ENCODE data around the gene DCST2. TPM values are rescaled to one million over a fixed set of nuclear protein-coding genes. Genes with fewer than 3 reads are reported as not detected.

DCST2 gene
- total and polyA plus RNA-seq, 9 of the 15 experiments (the other 6 are each of a cell fraction or from before 2014, with no cell fraction given) = 0.09 to 0.49 (median 0.11) TPM; not detected in 3

DNA sequence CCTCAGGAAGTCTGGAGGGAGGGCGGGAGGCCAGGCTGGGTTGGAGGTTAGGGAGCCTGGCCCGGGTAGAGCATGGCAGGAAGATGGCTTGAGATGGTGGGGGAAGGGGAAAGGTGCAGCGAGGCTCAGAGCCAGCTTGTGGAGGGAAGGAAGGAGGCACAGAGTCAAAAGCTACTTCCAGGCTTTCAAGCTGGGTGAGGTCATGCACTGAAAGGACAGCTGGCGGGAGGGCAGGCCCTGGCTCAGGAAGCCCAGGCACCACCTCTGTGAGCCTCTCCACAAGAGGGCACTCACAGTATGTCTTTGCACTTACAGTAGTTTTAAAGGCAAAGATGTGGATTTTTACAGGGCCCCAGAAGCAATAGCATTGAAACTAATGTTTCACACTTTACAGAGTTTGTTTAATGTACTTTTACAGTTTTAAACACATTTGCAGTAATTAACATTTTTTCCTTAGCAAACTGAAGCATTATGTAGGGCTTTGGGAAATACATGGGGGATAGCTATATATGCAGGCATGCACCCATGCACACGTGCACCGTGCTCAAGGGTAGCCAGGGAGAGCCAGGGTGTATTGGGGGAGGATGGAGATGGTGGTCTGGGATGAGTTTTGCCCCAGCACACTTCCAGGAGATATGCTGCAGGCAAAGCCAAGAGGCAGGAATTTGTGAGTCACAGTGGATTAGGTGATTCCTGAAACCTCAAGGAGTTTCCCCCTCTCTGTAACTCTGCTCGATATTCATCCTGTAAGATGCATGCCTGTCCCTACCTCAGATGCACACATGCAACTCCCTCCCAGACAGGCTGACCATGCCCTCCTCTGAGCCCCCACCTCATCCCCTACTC lies 11.5 kb upstream of the DCST2 start (continued):
- TF ChIP-seq ARID4B (CRISPR knock-in tag; IDR thresholded peaks at IDR 0.05) (peak; percentile 48; the same call in 1 of the 2 replicates), ZNF57 (CRISPR knock-in tag; IDR thresholded peaks at IDR 0.05) (no peak), NR0B1 (IDR thresholded peaks at IDR 0.05; ENCODE audit: partially characterized antibody) (no peak), JUND (IDR thresholded peaks at IDR 0.05; ENCODE audit: borderline replicate concordance, low read depth, low read length) (peak; percentile 78), JUND (tag; IDR thresholded peaks at IDR 0.05; ENCODE audit: borderline replicate concordance, low read depth, low read length) (peak; percentile 76; the same call in 1 of the 3 replicates), SIN3A (IDR thresholded peaks at IDR 0.05; ENCODE audit: borderline replicate concordance in 2 of 2, control insufficient read depth in 1 of 2, low read depth in 2 of 2, low read length in 2 of 2) (no peak), ZNF197 (CRISPR knock-in tag; IDR thresholded peaks at IDR 0.05; ENCODE audit: low read depth) (no peak), CBX3 (IDR thresholded peaks at IDR 0.05; ENCODE audit: borderline replicate concordance in 1 of 2, low read length in 2 of 2) (no peak), ZNF121 (CRISPR knock-in tag; conservative IDR thresholded peaks at IDR 0.05) (no peak), MLLT1 (IDR thresholded peaks at IDR 0.05) (no peak), RCOR1 (IDR thresholded peaks at IDR 0.05; ENCODE audit: borderline replicate concordance in 1 of 2, low read depth in 2 of 2, low read length in 2 of 2) (peak in 1 of 2 experiments; percentile 60; a peak in 2 of 4 replicates)

Measured in K562 (cell line).